GM23338 (cell line): ENCODE measurements around the gene ISL2.

Source experiments
- CREB1 ChIP-seq: fragments of 250-450 bp; sonication (Bioruptor Pico); IDR thresholded peaks from 2 replicates; pipeline ENCODE4 v1.5.0; 2020; ENCODE audit warnings: low read depth, mild to moderate bottlenecking, moderate library complexity
- CTCF ChIP-seq, 2 experiments: fragments of 200-600 bp in 1 of 2; sonication (generic) in 1 of 2; conservative IDR thresholded peaks; 2 replicates each; pipeline versions ENCODE4 v1.5.1 to v1.6.1; 2016 to 2017; ENCODE audit warnings: antibody characterized with exemption in 2 of 2, low read depth in 2 of 2, mild to moderate bottlenecking in 2 of 2, moderate library complexity in 1 of 2
- ETS1 ChIP-seq: IDR thresholded peaks from 2 replicates; pipeline ENCODE4 v1.6.1; 2016; ENCODE audit warnings: antibody characterized with exemption
- EZH2 ChIP-seq: fragments of 200-600 bp; sonication (generic); IDR thresholded peaks from one replicate; pipeline ENCODE4 v1.8.0; 2017; ENCODE audit warnings: antibody characterized with exemption, mild to moderate bottlenecking, low read depth; ENCODE audit not compliant: unreplicated experiment
- EZH2phosphoT487 ChIP-seq: fragments of 200-600 bp; sonication (generic); IDR thresholded peaks from one replicate; pipeline ENCODE4 v1.8.1; 2018; ENCODE audit warnings: antibody characterized with exemption; ENCODE audit not compliant: unreplicated experiment
- NANOG ChIP-seq: IDR thresholded peaks from 2 replicates; pipeline ENCODE4 v1.6.1; 2016; ENCODE audit warnings: antibody characterized with exemption, borderline replicate concordance
- POLR2AphosphoS5 ChIP-seq: IDR thresholded peaks from 2 replicates; pipeline ENCODE4 v1.6.1; 2016; ENCODE audit warnings: antibody characterized with exemption, low read depth
- REST ChIP-seq: IDR thresholded peaks from one replicate; pipeline ENCODE4 v1.6.1; 2018; ENCODE audit warnings: antibody characterized with exemption; ENCODE audit not compliant: unreplicated experiment

GRCh38 chr15:76363251-76363650 lies 26.7 kb downstream of the ISL2 start:
- TF ChIP-seq CTCF (conservative IDR thresholded peaks at IDR 0.05; ENCODE audit: low read depth in 2 of 2), result no peak
- no peak for TF ChIP-seq EZH2
- TF ChIP-seq EZH2phosphoT487, result no peak
- no peak for TF ChIP-seq REST
- TF ChIP-seq POLR2AphosphoS5, result no peak
- TF ChIP-seq NANOG, result no peak
- no peak for TF ChIP-seq CREB1 (CRISPR knock-in tag)
- no peak for TF ChIP-seq ETS1
